DOHH2 (cell line): ENCODE data around the gene SPRR4.

Experiments used
- H3F3A ChIP-seq: fragments of 200-600 bp; sonication (generic), shearing (Covaris generic); 2 replicates; pipeline ENCODE4 v1.6.0; 2016; ENCODE audit warnings: antibody characterized with exemption, mild to moderate bottlenecking; ENCODE audit not compliant: control insufficient read depth, insufficient read depth
- H3K27ac ChIP-seq: fragments of 200-600 bp; sonication (generic); 2 replicates; pipeline ENCODE4 v1.5.1; 2014; ENCODE audit warnings: low read depth, mild to moderate bottlenecking, low read length, moderate library complexity
- H3K27me3 ChIP-seq: fragments of 200-600 bp; sonication (generic); 2 replicates; pipeline ENCODE4 v1.6.1; 2014; ENCODE audit warnings: mild to moderate bottlenecking, low read length, mixed read lengths; ENCODE audit not compliant: control insufficient read depth
- H3K36me3 ChIP-seq: fragments of 200-600 bp; sonication (generic); 2 replicates; pipeline ENCODE4 v1.6.1; 2014; ENCODE audit warnings: mild to moderate bottlenecking, low read length, moderate library complexity, mixed read lengths; ENCODE audit not compliant: control insufficient read depth
- H3K4me1 ChIP-seq: fragments of 200-600 bp; sonication (generic); 2 replicates; pipeline ENCODE4 v1.6.1; 2014; ENCODE audit warnings: mild to moderate bottlenecking, low read length, mixed read lengths; ENCODE audit not compliant: control insufficient read depth
- H3K4me2 ChIP-seq: fragments of 200-600 bp; sonication (generic); 2 replicates; pipeline ENCODE4 v1.6.0; 2014; ENCODE audit warnings: mild to moderate bottlenecking, low read length, moderate library complexity
- H3K4me3 ChIP-seq: fragments of 200-600 bp; sonication (generic); 2 replicates; pipeline ENCODE4 v1.5.1; 2014; ENCODE audit warnings: mild to moderate bottlenecking, low read length, mixed read lengths
- H3K79me2 ChIP-seq: fragments of 200-600 bp; sonication (generic); 2 replicates; pipeline ENCODE4 v1.6.1; 2014; ENCODE audit warnings: mild to moderate bottlenecking, low read length, mixed read lengths; ENCODE audit not compliant: control insufficient read depth
- H3K9me2 ChIP-seq: fragments of 200-600 bp; sonication (generic); replicated peaks from 2 replicates; pipeline ENCODE4 v1.6.1; 2014; ENCODE audit warnings: mild to moderate bottlenecking, low read length, mixed read lengths; ENCODE audit not compliant: control insufficient read depth
- H3K9me3 ChIP-seq: fragments of 200-600 bp; sonication (generic); 2 replicates; pipeline ENCODE4 v1.6.1; 2014; ENCODE audit warnings: antibody characterized with exemption, low read length, mixed read lengths; ENCODE audit not compliant: control insufficient read depth, insufficient read depth
- H4K20me1 ChIP-seq: fragments of 200-600 bp; sonication (generic); 2 replicates; pipeline ENCODE4 v1.6.0; 2014; ENCODE audit warnings: low read depth, mild to moderate bottlenecking, antibody characterized with exemption, low read length, moderate library complexity; ENCODE audit not compliant: control insufficient read depth, insufficient read depth
- EZH2phosphoT487 ChIP-seq: fragments of 200-600 bp; sonication (generic); IDR thresholded peaks from 2 replicates; pipeline ENCODE4 v1.6.1; 2017; ENCODE audit warnings: borderline replicate concordance, mild to moderate bottlenecking, antibody characterized with exemption, low read length, moderate library complexity, mixed read lengths
- TF ChIP-seq, protein P1 (sequence below): fragments of 200-600 bp; sonication (generic); IDR thresholded peaks from one replicate; pipeline ENCODE4 v1.5.1; 2014; ENCODE audit warnings: antibody characterized with exemption, mild to moderate bottlenecking, low read depth, low read length; ENCODE audit not compliant: poor library complexity, severe bottlenecking

SPRR4 gene

DNA sequence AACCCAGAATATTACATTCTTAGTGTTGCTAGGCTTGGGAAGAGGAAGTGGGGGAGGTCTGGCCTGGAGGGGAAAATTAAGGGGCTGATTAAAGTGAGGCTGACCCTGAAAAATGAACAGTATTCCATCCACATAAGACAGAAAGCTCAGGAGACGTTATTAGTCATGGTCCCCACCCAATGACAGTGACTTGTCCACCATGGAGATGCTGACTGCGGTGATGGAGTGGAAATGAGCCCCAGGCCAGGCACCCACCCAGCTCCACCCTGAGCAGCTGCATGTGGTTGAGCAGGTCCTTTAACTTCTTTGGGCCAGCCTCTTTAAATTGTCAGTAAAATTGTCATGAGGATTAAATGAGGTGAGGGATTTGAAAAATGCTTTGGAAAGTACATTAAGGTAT lies 1.4 kb upstream of the SPRR4 start:
- Histone ChIP-seq H3K9me2 (no peaks in the 10 kb centered on the region), H3K4me2 (no peak overlapping the region), H3K27me3 (peaks cover 13% of the 10 kb centered on the region; the same call in 1 of the 2 replicates), H3K36me3 (no peaks in the 10 kb centered on the region), H3F3A (no peaks in the 10 kb centered on the region), H3K4me3 (no peak overlapping the region), H4K20me1 (no peaks in the 10 kb centered on the region), H3K9me3 (no peaks in the 10 kb centered on the region), H3K4me1 (no peaks in the 10 kb centered on the region), H3K79me2 (no peaks in the 10 kb centered on the region), H3K27ac (no peak overlapping the region)
- no peak for TF ChIP-seq EZH2phosphoT487
- TF ChIP-seq, protein P1, sequence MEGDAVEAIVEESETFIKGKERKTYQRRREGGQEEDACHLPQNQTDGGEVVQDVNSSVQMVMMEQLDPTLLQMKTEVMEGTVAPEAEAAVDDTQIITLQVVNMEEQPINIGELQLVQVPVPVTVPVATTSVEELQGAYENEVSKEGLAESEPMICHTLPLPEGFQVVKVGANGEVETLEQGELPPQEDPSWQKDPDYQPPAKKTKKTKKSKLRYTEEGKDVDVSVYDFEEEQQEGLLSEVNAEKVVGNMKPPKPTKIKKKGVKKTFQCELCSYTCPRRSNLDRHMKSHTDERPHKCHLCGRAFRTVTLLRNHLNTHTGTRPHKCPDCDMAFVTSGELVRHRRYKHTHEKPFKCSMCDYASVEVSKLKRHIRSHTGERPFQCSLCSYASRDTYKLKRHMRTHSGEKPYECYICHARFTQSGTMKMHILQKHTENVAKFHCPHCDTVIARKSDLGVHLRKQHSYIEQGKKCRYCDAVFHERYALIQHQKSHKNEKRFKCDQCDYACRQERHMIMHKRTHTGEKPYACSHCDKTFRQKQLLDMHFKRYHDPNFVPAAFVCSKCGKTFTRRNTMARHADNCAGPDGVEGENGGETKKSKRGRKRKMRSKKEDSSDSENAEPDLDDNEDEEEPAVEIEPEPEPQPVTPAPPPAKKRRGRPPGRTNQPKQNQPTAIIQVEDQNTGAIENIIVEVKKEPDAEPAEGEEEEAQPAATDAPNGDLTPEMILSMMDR: no peak

DNA sequence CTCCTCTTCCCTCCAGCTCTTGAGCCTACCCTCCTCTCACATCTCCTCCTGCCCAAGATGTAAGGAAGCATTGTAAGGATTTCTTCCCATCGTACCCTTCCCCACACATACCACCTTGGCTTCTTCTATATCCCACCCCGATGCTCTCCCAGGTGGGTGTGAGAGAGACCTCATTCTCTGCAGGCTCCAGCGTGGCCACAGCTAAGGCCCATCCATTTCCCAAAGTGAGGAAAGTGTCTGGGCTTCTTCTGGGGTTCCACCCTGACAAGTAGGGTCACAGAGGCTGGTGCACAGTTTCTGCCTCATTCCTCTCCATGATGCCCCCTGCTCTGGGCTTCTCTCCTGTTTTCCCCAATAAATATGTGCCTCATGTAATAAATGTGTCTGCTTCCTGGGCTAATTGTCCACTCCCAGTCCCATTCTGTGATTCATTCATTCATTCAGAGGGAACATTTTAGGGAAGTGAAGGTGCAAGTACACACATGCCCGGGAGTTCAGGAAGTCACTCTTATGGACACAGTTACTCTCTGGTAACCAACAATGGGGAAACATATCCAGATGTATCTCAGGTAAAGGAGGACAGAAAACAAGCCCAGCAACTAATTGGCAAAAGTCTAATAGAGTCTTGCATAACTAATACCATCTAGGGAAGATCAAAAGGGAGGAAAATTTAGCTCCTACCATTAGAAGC lies 1.9 kb downstream of the SPRR4 start:
- H3K9me2 ChIP-seq: no peaks in the 10 kb centered on the region
- no peaks in the 10 kb centered on the region for H3K4me1 ChIP-seq
- H3K4me2 ChIP-seq: no peak overlapping the region
- peaks cover under 1% of the 10 kb centered on the region; the same call in 1 of the 2 replicates for H3K27me3 ChIP-seq
- H4K20me1 ChIP-seq: no peaks in the 10 kb centered on the region
- no peak for TF ChIP-seq EZH2phosphoT487
- TF ChIP-seq, protein P1: no peak
- H3K4me3 ChIP-seq: no peak overlapping the region
- no peaks in the 10 kb centered on the region for H3K79me2 ChIP-seq
- no peaks in the 10 kb centered on the region for H3K36me3 ChIP-seq
- H3K9me3 ChIP-seq: no peaks in the 10 kb centered on the region
- no peak overlapping the region for H3K27ac ChIP-seq
- H3F3A ChIP-seq: no peaks in the 10 kb centered on the region

DNA sequence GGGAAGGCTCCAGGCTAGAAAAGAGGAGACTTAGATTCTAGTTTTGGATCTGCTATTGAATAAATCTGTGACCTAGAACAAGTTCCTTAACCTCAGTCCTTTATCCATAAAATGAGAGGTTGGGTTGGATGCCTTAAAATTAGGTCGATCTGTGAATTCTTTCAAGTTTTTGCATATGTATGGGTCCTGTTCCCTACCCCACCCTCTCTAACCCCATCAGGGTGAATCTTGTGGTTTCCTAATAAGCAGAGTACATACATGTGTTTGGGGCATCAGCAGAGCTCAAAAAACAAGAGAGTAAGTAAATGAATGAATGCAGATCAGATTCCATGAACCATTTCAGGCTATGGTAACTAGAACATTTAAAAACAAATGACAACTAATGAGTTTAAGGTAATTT lies 6.2 kb downstream of the SPRR4 start:
- Histone ChIP-seq H3K79me2 (no peaks in the 10 kb centered on the region), H3K36me3 (no peaks in the 10 kb centered on the region), H3K4me3 (no peak overlapping the region), H3K4me1 (no peaks in the 10 kb centered on the region), H3K9me3 (no peaks in the 10 kb centered on the region), H4K20me1 (no peaks in the 10 kb centered on the region), H3F3A (no peaks in the 10 kb centered on the region), H3K4me2 (no peak overlapping the region), H3K27ac (no peak overlapping the region), H3K9me2 (no peaks in the 10 kb centered on the region), H3K27me3 (no peaks in the 10 kb centered on the region)
- no peak for TF ChIP-seq EZH2phosphoT487
- TF ChIP-seq, protein P1: no peak

DNA sequence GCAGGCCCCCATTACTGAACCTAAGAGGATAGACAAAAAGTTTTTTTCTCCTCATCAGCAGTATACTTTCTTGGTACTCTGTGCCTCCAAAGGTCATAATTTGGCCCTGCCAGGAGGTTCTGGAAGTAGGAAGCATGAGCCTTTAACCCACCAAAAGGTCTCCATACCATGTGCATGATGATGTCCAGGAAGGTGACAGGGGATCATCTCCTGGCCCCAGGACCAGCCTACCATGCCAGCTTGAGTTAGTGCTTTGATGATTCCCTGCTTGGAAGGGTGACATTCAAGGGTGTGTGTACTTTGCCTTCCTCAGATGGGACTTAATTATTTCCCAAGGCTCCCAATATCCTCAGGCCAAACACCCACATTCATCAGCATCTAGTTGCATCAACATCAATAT lies 7.2 kb downstream of the SPRR4 start:
- Histone ChIP-seq H3F3A (no peaks in the 10 kb centered on the region), H4K20me1 (no peaks in the 10 kb centered on the region), H3K4me1 (no peaks in the 10 kb centered on the region), H3K27me3 (no peaks in the 10 kb centered on the region), H3K4me2 (no peak overlapping the region), H3K27ac (no peak overlapping the region), H3K36me3 (no peaks in the 10 kb centered on the region), H3K9me3 (no peaks in the 10 kb centered on the region), H3K79me2 (no peaks in the 10 kb centered on the region), H3K4me3 (no peak overlapping the region), H3K9me2 (no peaks in the 10 kb centered on the region)
- no peak for TF ChIP-seq EZH2phosphoT487
- TF ChIP-seq, protein P1: no peak
